ENCODE data around the gene MED15. TPM values are rescaled to one million over a fixed set of nuclear protein-coding genes. Genes with fewer than 3 reads are reported as not detected.

MED15 gene
- total RNA-seq, 1 donor from 2014 or later, result 105 TPM

DNA sequence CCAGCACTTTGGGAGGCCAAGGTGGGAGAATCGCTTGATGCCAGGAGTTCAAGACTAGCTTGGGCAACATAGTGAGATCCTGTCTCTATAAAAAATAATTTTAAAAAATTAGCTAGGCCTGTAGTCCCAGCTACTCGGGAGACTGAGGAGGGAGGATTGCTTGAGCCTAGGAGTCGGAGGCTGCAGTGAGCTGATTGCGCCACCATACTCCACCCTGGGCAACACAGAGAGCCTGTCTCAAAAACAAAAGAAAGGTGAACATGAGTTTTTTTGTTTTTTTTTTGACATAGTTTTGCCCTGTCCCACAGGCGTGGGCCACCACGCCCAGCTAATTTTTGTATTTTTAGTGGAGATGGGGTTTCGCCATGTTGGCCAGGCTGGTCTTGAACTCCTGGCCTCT, 17.6 kb downstream of the MED15 start:
- no peak overlapping the region for H3K27ac ChIP-seq
- ATAC-seq (no peak), DNase-seq (no peak)
- no peak overlapping the region for H3K4me3 ChIP-seq
- intact Hi-C loops (cut with DNase I), result no loop called here
- TF ChIP-seq, protein P1, sequence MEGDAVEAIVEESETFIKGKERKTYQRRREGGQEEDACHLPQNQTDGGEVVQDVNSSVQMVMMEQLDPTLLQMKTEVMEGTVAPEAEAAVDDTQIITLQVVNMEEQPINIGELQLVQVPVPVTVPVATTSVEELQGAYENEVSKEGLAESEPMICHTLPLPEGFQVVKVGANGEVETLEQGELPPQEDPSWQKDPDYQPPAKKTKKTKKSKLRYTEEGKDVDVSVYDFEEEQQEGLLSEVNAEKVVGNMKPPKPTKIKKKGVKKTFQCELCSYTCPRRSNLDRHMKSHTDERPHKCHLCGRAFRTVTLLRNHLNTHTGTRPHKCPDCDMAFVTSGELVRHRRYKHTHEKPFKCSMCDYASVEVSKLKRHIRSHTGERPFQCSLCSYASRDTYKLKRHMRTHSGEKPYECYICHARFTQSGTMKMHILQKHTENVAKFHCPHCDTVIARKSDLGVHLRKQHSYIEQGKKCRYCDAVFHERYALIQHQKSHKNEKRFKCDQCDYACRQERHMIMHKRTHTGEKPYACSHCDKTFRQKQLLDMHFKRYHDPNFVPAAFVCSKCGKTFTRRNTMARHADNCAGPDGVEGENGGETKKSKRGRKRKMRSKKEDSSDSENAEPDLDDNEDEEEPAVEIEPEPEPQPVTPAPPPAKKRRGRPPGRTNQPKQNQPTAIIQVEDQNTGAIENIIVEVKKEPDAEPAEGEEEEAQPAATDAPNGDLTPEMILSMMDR (IDR thresholded peaks at IDR 0.05), result no peak
- no peaks in the 10 kb centered on the region for H3K27me3 ChIP-seq (ENCODE audit: low read depth)
- peaks cover 44% of the 10 kb centered on the region for H3K4me1 ChIP-seq
- H3K36me3 ChIP-seq, result peaks cover 43% of the 10 kb centered on the region
- no peaks in the 10 kb centered on the region for H3K9me3 ChIP-seq

DNA sequence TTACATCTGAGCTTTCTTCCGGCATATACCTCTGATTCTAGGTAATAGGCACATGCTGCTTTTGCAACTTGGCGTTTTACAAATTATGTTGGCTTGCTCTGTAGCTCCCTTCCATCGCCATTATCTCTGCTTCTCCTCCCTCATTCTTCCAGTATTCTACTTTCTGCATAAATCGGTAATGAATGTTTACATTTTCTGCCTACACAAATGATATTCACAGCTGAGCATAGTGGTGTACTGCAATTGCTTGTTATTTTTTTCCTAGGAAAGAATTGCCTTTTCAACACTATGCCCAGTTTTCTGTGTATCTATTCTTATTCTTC, 18.9 kb downstream of the MED15 start:
- no peak for ATAC-seq
- H3K27ac ChIP-seq, result no peak overlapping the region
- TF ChIP-seq, protein P1 (IDR thresholded peaks at IDR 0.05), result no peak
- H3K36me3 ChIP-seq, result peaks cover 34% of the 10 kb centered on the region
- DNase-seq, result no peak
- no peaks in the 10 kb centered on the region for H3K27me3 ChIP-seq (ENCODE audit: low read depth)
- peaks cover 56% of the 10 kb centered on the region for H3K4me1 ChIP-seq
- no peak overlapping the region for H3K4me3 ChIP-seq
- intact Hi-C loops (cut with DNase I), result no loop called here
- no peaks in the 10 kb centered on the region for H3K9me3 ChIP-seq

- ATAC-seq, result no peak
- peaks cover 61% of the 10 kb centered on the region for H3K4me1 ChIP-seq
- H3K27ac ChIP-seq, result no peak overlapping the region
- TF ChIP-seq, protein P1 (IDR thresholded peaks at IDR 0.05), result no peak
- H3K4me3 ChIP-seq, result no peak overlapping the region
- H3K27me3 ChIP-seq (ENCODE audit: low read depth), result no peaks in the 10 kb centered on the region
- peaks cover 31% of the 10 kb centered on the region for H3K36me3 ChIP-seq
- intact Hi-C loops (cut with DNase I), result no loop called here
- H3K9me3 ChIP-seq, result no peaks in the 10 kb centered on the region
- no peak for DNase-seq
Measured at GRCh38 chr22:20526628-20527355, 19.4 kb downstream of the MED15 start.

- no peaks in the 10 kb centered on the region for H3K27me3 ChIP-seq (ENCODE audit: low read depth)
- H3K9me3 ChIP-seq, result no peaks in the 10 kb centered on the region
- peaks cover 26% of the 10 kb centered on the region for H3K36me3 ChIP-seq
- intact Hi-C loops (cut with DNase I), result no loop called here
- ATAC-seq (no peak), DNase-seq (peak; percentile 9)
- no peak overlapping the region for H3K4me3 ChIP-seq
- TF ChIP-seq, protein P1 (IDR thresholded peaks at IDR 0.05), result no peak
- H3K4me1 ChIP-seq, result peaks cover 65% of the 10 kb centered on the region
- H3K27ac ChIP-seq, result no peak overlapping the region
Measured at GRCh38 chr22:20528405-20528978, 21.1 kb downstream of the MED15 start.

GRCh38 chr22:20530368-20531153, 23.2 kb downstream of the MED15 start:
- no peaks in the 10 kb centered on the region for H3K9me3 ChIP-seq
- H3K4me3 ChIP-seq, result no peak overlapping the region
- H3K36me3 ChIP-seq, result peaks cover 30% of the 10 kb centered on the region
- ATAC-seq (peak; percentile 67 to 72), DNase-seq (peak; percentile 52)
- TF ChIP-seq, protein P1 (IDR thresholded peaks at IDR 0.05), result no peak
- H3K4me1 ChIP-seq, result peaks cover 59% of the 10 kb centered on the region
- no peaks in the 10 kb centered on the region for H3K27me3 ChIP-seq (ENCODE audit: low read depth)
- peak overlapping the region; percentile 79 for H3K27ac ChIP-seq
- intact Hi-C loops (cut with DNase I), result no loop called here
